H1 (cell line): ENCODE data around the gene CERS5.

Source experiments
- EZH2 ChIP-seq: fragments of 200-600 bp; sonication (generic); IDR thresholded peaks from 2 replicates; pipeline ENCODE4 v1.7.1; 2012; ENCODE audit warnings: low read depth, mild to moderate bottlenecking, moderate library complexity, low read length, inconsistent platforms; ENCODE audit not compliant: severe bottlenecking
- HDAC2 ChIP-seq, 2 experiments: fragments of 300-600 bp in 1 of 2; sonication (generic) in 1 of 2; IDR thresholded peaks; 2 replicates each; pipeline ENCODE4 v1.6.1; 2011 to 2012; ENCODE audit warnings: low read depth in 2 of 2, low read length in 2 of 2, mild to moderate bottlenecking in 2 of 2, moderate library complexity in 2 of 2, borderline replicate concordance in 1 of 2, inconsistent platforms in 1 of 2
- POLR2AphosphoS5 ChIP-seq: IDR thresholded peaks from 2 replicates; pipeline ENCODE4 v1.6.1; 2011; ENCODE audit warnings: low read depth, low read length
- SIRT6 ChIP-seq: IDR thresholded peaks from one replicate; pipeline ENCODE4 v1.7.1; 2012; ENCODE audit warnings: low read length, inconsistent platforms
- TCF12 ChIP-seq: IDR thresholded peaks from 2 replicates; pipeline ENCODE4 v1.6.1; 2011; ENCODE audit warnings: low read depth, mild to moderate bottlenecking, low read length
- YY1 ChIP-seq: IDR thresholded peaks from 2 replicates; pipeline ENCODE4 v1.6.1; 2011; ENCODE audit warnings: low read depth, mild to moderate bottlenecking, low read length
- TF ChIP-seq, protein P1 (sequence below), 3 experiments: IDR thresholded peaks; 1 replicate in 2 of 3; 2 replicates in 1 of 3; pipeline versions ENCODE4 v1.5.1 to v1.6.1; 2011; ENCODE audit warnings: low read length in 3 of 3, mild to moderate bottlenecking in 3 of 3, inconsistent platforms in 2 of 3, low read depth in 1 of 3, moderate library complexity in 1 of 3; ENCODE audit not compliant: insufficient read depth in 1 of 3; ENCODE audit errors: control extremely low read depth in 1 of 3

DNA sequence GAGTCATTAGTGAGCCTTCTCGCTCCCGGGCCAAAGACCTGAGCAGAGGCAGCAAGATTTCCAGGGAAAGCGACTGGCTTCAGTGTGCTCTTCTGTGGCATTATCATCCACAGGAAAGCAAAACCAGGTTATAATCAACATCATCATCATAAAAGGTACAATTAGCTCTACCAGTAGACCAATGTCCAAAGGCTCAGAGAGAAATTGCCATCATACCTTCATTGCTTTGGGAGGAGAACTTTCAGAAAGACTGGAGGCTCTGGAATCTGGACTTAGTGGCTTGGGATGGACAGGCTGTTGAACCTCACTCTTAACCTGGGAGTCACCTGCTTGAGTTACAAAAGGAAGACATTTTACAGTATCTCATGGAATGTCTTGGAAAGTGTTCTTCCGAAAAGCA, 25.1 kb upstream of the CERS5 start:
- TF ChIP-seq TCF12 (no peak), HDAC2 (IDR thresholded peaks at IDR 0.05; ENCODE audit: borderline replicate concordance in 1 of 2, low read depth in 2 of 2, low read length in 2 of 2) (no peak), EZH2 (no peak), POLR2AphosphoS5 (no peak), YY1 (no peak), SIRT6 (no peak)
- TF ChIP-seq, protein P1, sequence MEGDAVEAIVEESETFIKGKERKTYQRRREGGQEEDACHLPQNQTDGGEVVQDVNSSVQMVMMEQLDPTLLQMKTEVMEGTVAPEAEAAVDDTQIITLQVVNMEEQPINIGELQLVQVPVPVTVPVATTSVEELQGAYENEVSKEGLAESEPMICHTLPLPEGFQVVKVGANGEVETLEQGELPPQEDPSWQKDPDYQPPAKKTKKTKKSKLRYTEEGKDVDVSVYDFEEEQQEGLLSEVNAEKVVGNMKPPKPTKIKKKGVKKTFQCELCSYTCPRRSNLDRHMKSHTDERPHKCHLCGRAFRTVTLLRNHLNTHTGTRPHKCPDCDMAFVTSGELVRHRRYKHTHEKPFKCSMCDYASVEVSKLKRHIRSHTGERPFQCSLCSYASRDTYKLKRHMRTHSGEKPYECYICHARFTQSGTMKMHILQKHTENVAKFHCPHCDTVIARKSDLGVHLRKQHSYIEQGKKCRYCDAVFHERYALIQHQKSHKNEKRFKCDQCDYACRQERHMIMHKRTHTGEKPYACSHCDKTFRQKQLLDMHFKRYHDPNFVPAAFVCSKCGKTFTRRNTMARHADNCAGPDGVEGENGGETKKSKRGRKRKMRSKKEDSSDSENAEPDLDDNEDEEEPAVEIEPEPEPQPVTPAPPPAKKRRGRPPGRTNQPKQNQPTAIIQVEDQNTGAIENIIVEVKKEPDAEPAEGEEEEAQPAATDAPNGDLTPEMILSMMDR (IDR thresholded peaks at IDR 0.05; ENCODE audit: control extremely low read depth in 1 of 3, insufficient read depth in 1 of 3, low read depth in 1 of 3, low read length in 3 of 3): no peak
